Measurements from ENCODE around the gene B3GNT7.

The B3GNT7 gene

GRCh38 chr2:231396058-231396821 is 730 bp downstream of the B3GNT7 start:
- H3K4me3 Mint-ChIP-seq, result peak overlapping the region; percentile 73
- H3K27me3 Mint-ChIP-seq (ENCODE audit: low read depth, poor library complexity), result peaks cover 53% of the 10 kb centered on the region
- H3K9me3 Mint-ChIP-seq, result no peaks in the 10 kb centered on the region
- H3K27ac Mint-ChIP-seq, result no peak overlapping the region
- TF ChIP-seq CTCF (IDR thresholded peaks at IDR 0.05), result no peak
- no peak for DNase-seq
- H3K36me3 Mint-ChIP-seq (ENCODE audit: low read depth), result no peaks in the 10 kb centered on the region
- peaks cover 46% of the 10 kb centered on the region for H3K4me1 Mint-ChIP-seq

GRCh38 chr2:231397011-231397927 is 1.8 kb downstream of the B3GNT7 start:
- H3K27me3 Mint-ChIP-seq (ENCODE audit: low read depth, poor library complexity), result peaks cover 47% of the 10 kb centered on the region
- DNase-seq, result no peak

GRCh38 chr2:231397928-231398294 is 2.4 kb downstream of the B3GNT7 start:
- Mint-ChIP-seq H3K36me3 (ENCODE audit: low read depth) (no peaks in the 10 kb centered on the region), H3K4me3 (no peak overlapping the region), H3K27me3 (ENCODE audit: low read depth, poor library complexity) (peaks cover 47% of the 10 kb centered on the region), H3K27ac (no peak overlapping the region), H3K9me3 (no peaks in the 10 kb centered on the region), H3K4me1 (peaks cover 44% of the 10 kb centered on the region)
- no peak for DNase-seq
- no peak for TF ChIP-seq CTCF (IDR thresholded peaks at IDR 0.05)

More at GRCh38 chr2:231397011-231397927, 1.8 kb downstream of the B3GNT7 start:
- Mint-ChIP-seq H3K27ac (no peak overlapping the region), H3K4me3 (peak overlapping the region; percentile 73), H3K36me3 (ENCODE audit: low read depth) (no peaks in the 10 kb centered on the region), H3K9me3 (no peaks in the 10 kb centered on the region), H3K4me1 (peaks cover 44% of the 10 kb centered on the region)
- no peak for TF ChIP-seq CTCF (IDR thresholded peaks at IDR 0.05)

- H3K27me3 Mint-ChIP-seq (ENCODE audit: low read depth, poor library complexity), result peaks cover 43% of the 10 kb centered on the region
- no peaks in the 10 kb centered on the region for H3K36me3 Mint-ChIP-seq (ENCODE audit: low read depth)
- no peaks in the 10 kb centered on the region for H3K9me3 Mint-ChIP-seq
- no peak for DNase-seq
- no peak overlapping the region for H3K4me3 Mint-ChIP-seq
- H3K27ac Mint-ChIP-seq, result no peak overlapping the region
- H3K4me1 Mint-ChIP-seq, result peaks cover 44% of the 10 kb centered on the region
- no peak for TF ChIP-seq CTCF (IDR thresholded peaks at IDR 0.05)
Measured at GRCh38 chr2:231398585-231398984, 3.1 kb downstream of the B3GNT7 start.

GRCh38 chr2:231399046-231399852 is 3.7 kb downstream of the B3GNT7 start:
- Mint-ChIP-seq H3K9me3 (no peaks in the 10 kb centered on the region), H3K36me3 (ENCODE audit: low read depth) (no peaks in the 10 kb centered on the region), H3K27ac (no peak overlapping the region), H3K4me1 (peaks cover 42% of the 10 kb centered on the region), H3K4me3 (no peak overlapping the region), H3K27me3 (ENCODE audit: low read depth, poor library complexity) (peaks cover 36% of the 10 kb centered on the region)
- TF ChIP-seq CTCF (IDR thresholded peaks at IDR 0.05), result no peak
- DNase-seq, result no peak

Measured in nephron progenitor cell (in vitro differentiated cells).